Hematopoietic multipotent progenitor cell (in vitro differentiated cells): ENCODE data around the gene OR51I2. TPM values are rescaled to one million over a fixed set of nuclear protein-coding genes. Genes with fewer than 3 reads are reported as not detected.

Experiments used
- DNase-seq, 3 donors: peaks; one replicate each; pipeline ENCODE4 v3.0.0-alpha.2; 2011 to 2015; ENCODE audit warnings: low read depth in 2 of 3, low spot score in 2 of 3
- total RNA-seq: library from RNA; depleted of rRNA; stranded (reverse); fragments of >200 nt; gene quantifications from one replicate; pipeline ENCODE4 v1.2.3, GENCODE V29; 2012

The OR51I2 gene
- total RNA-seq: under 0.01 TPM

GRCh38 chr11:5449023-5449422, at the start of gene OR51I2:
Gene OR51I2, plus strand, starts transcription at chr11:5449323. Its CDS starts 4,166 bp downstream, at chr11:5453489.
- DNase-seq: no peak

- DNase-seq: no peak
Observed at GRCh38 chr11:5405173-5405572, 44.0 kb upstream of the OR51I2 start.

- DNase-seq: no peak
Observed at GRCh38 chr11:5420993-5421392, 28.1 kb upstream of the OR51I2 start.

- DNase-seq: no peak
Observed at GRCh38 chr11:5421811-5422210, 27.3 kb upstream of the OR51I2 start, which contains the start of gene OR51Q1. Gene OR51Q1, plus strand, starts transcription at chr11:5422111. Its CDS starts 90 bp downstream, at chr11:5422201.

- no peak for DNase-seq
Observed at GRCh38 chr11:5423131-5423530, 26.0 kb upstream of the OR51I2 start.

- no peak for DNase-seq
Observed at GRCh38 chr11:5441414-5441813, 7.7 kb upstream of the OR51I2 start, which contains the start of gene OR51I1. Gene OR51I1, minus strand, starts transcription at chr11:5441514. Its CDS starts 0 bp downstream, at chr11:5441514.

GRCh38 chr11:5443835-5444393, 5.2 kb upstream of the OR51I2 start:
- DNase-seq: no peak

GRCh38 chr11:5449432-5449831, 309 bp downstream of the OR51I2 start:
- no peak for DNase-seq

- no peak for DNase-seq
Observed at GRCh38 chr11:5460983-5461621, 12.0 kb downstream of the OR51I2 start.

- no peak for DNase-seq
Observed at GRCh38 chr11:5467527-5467926, 18.4 kb downstream of the OR51I2 start.

GRCh38 chr11:5473921-5474320, 24.8 kb downstream of the OR51I2 start:
- DNase-seq: no peak

- DNase-seq: peak; percentile 5 to 72 (median 40)
Observed at GRCh38 chr11:5476186-5476819, 27.2 kb downstream of the OR51I2 start.

GRCh38 chr11:5486003-5486402, 36.9 kb downstream of the OR51I2 start:
- peak in 2 of 3 donors; percentile 22 to 74 for DNase-seq

GRCh38 chr11:5486421-5486820, 37.3 kb downstream of the OR51I2 start:
- no peak for DNase-seq

- no peak for DNase-seq
Observed at GRCh38 chr11:5488385-5488784, 39.3 kb downstream of the OR51I2 start, which contains the start of gene OR52D1. Gene OR52D1, plus strand, starts transcription at chr11:5488685. Its CDS starts 22 bp downstream, at chr11:5488707.

GRCh38 chr11:5488798-5489399, 39.8 kb downstream of the OR51I2 start:
- no peak for DNase-seq

GRCh38 chr11:5489576-5490357, 40.6 kb downstream of the OR51I2 start:
- no peak for DNase-seq

GRCh38 chr11:5499671-5500070, 50.5 kb downstream of the OR51I2 start:
- DNase-seq: no peak

- DNase-seq: no peak
Observed at GRCh38 chr11:5500393-5500801, 51.3 kb downstream of the OR51I2 start.

- no peak for DNase-seq
Observed at GRCh38 chr11:5504403-5504921, 55.3 kb downstream of the OR51I2 start.
